HG02798 (cell line): Measurements from ENCODE around the gene CCL8.

Source experiments
- ATAC-seq: cut with Tn5 transposase; IDR thresholded peaks from one replicate; pipeline ENCODE4 v1.9.1; 2021; ENCODE audit warnings: mild to moderate bottlenecking; ENCODE audit not compliant: unreplicated experiment, poor library complexity

The CCL8 gene

DNA sequence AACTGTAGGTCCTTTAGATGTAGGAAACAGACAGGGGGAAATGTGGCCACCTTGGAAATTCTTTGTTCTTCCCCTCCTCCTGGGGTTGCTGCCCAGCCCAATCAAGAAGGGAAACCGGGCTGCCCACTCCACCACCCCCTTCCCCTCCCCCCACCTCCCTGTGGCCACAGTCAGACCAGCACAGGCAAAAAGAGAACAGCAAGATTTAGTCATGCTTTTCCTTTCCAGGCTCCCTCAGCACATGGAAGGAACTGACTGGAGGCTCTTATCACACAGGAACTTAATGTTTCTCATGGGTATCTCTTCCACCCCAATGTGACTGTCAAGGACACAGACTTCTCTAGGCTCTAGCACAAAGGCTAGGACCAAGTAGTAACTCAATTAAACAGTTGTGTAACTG, 46.8 kb downstream of the CCL8 start:
- no peak for ATAC-seq

GRCh38 chr17:34366529-34367107, 47.4 kb downstream of the CCL8 start:
- ATAC-seq: no peak

DNA sequence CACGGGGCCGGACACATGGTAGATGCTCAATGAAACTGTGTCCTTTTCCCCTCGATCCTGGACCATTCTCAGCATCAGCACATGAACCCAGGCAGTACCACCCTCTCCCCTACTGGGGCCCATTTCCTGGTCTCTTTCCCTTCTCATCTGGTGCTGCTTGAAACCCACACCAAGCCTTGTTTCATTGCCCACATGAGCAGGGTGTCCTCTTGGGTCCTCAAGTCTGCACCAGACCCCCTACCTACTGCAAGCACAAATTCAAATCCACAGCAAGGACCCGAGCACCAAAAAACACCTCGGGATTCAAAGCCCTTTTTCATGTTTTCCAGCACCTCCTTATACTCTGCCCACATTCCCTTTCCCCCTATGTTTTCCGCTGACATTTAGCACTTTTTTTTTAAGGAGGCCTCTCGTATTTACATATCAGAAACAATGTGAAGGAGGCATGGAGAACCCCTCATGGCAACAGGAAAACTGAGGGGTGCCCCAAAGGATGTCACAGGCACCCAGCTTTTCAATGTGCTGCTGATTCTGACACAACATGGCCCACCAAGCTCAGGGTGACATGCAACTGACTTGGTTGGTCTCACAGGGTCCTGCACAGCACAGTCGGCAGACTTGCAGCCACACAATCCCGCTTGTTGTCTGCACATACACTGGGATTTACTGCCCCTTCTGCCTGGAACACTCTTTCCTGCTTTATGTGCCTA, 48.4 kb downstream of the CCL8 start:
- no peak for ATAC-seq

DNA sequence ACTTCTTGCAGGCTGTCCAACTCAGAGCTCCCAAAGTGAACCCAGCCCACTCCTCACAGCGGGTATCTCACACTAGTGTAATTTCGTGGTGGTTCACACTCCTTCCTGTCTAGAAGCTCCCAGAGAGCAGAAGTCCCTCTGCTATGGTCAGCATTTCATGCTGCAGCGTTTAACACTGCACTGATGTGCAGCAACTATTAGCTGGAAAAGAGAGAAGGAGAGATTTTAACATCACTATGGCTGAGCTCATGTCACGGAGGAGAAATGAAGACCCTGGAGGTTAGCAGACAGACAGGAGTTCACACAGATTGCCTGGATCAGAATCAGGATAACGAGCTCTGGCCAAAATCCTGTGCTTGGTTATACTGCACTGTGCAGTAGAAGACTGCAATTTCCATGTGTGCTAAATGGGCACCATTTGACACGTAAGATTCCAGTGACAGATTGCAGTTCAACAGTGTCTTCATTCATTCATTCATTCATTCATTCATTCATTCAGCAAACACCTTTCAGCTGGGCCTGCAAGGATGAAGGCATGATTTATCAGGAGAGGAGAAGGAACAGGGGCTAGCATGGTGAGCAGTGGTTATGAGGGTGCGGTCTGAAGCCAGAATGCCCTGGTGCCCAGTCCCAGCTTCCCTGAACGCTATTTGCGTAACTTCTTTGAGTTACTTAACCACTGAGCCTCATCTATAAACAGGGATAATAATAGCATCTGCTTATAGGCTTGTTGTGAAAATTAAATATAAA, 49.1 kb downstream of the CCL8 start:
- ATAC-seq: no peak

- ATAC-seq: no peak
Measured at GRCh38 chr17:34368946-34369500, 49.8 kb downstream of the CCL8 start.

DNA sequence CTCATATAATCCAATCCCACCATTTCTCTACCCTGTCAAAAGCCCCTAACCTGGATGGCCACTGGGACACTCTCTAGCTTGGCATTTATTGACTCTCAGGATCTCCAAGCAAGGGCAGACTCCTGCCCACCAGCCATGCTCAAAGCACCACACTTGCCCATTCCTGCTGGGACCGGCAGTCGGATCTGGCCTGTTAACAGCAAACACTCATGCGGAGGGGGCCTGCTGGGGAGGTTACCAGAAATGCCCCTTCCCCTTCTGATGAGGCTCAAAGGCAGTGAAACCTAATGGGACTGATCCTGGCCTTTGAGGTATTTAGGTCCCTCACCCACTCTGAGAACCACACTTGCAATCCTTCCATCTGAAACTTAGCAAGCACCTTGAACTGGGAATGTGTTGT, 50.3 kb downstream of the CCL8 start:
- ATAC-seq: no peak

DNA sequence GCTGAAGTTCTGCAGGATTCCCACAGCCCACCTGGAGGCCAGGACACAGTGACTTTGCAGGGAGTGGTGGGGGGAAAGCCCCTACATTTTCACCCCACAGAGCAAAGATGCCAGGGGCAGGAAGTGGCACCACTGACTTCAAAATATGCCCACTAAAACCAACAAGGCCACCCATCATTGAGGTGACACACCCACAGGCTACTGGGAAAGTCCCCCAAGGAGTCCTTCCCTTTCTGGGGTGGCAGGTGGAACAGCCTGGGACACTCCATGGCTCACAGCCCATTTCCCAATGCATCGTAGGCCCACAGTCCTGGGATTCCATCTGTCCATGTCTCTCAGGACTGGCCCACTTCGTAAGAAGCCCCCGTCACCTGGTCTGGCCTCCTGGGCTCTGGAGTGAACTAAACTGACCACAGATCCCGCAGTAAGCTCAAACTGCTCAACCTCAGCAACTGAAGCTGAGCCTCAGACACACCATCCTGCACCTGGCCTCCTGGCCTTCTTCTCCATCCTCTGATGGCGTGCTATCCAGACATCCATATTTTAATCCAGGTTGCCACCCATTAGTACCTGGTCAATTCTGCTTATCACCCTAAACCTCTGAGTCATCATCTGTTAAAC, 51.3 kb downstream of the CCL8 start:
- ATAC-seq: no peak

DNA sequence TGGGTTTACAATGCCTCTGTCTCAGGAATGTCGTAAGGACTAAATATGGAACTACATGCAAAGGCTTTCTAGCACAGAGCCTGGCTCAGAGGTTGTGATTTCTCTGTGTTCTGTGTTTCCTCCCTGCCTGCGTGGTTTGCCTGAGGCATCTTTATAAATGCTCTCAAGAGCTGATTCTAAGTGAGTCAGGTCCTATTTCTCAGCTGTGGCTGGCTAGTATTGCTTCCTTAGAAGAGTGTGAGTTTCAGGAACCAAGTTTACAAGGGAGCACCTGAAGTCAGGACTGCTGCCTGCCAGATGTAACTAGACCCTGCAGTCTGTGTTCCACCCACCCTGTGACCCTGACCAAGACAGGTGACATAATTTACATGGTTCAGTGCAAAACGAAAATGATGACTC, 51.8 kb downstream of the CCL8 start:
- ATAC-seq: peak; percentile 56
